ENCODE data around the gene TYRO3.

DNA sequence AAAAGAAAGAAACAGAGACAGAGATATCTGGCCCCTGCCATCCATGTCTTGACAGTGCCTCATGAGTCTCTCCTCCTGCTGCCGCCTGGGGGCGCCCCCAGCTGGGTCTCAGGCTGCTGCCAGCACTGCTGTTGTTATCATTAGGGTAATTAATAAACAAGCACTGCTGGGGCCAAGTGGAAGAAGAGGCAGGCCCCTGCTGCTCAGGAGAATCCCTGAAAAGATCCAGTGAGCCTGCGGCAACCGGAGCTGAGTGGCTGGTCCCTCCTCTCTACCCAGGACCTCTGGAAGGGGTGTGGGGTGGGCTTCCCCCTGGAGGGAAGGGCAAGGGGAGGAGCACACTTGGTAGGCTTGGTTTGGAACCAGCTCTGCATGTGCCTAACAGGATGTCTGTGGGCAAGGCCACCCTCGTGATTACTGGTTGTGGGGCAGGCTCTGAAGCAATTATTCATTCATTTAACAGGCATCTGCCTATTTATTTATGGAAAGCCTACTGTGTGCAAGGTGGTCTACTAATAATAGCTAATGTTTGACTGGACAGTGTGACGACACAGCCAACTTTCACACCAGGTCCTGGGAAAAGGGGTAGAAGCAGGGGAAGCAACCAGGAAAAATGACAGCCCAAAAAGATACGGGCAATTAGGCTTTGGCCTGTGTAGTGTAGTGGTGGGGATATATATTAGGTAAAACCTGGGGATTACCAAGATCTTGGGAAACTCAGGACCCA lies 1.2 kb upstream of the TYRO3 start:
- TF ChIP-seq, protein P1, sequence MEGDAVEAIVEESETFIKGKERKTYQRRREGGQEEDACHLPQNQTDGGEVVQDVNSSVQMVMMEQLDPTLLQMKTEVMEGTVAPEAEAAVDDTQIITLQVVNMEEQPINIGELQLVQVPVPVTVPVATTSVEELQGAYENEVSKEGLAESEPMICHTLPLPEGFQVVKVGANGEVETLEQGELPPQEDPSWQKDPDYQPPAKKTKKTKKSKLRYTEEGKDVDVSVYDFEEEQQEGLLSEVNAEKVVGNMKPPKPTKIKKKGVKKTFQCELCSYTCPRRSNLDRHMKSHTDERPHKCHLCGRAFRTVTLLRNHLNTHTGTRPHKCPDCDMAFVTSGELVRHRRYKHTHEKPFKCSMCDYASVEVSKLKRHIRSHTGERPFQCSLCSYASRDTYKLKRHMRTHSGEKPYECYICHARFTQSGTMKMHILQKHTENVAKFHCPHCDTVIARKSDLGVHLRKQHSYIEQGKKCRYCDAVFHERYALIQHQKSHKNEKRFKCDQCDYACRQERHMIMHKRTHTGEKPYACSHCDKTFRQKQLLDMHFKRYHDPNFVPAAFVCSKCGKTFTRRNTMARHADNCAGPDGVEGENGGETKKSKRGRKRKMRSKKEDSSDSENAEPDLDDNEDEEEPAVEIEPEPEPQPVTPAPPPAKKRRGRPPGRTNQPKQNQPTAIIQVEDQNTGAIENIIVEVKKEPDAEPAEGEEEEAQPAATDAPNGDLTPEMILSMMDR (IDR thresholded peaks at IDR 0.05; ENCODE audit: poor library complexity): peak; percentile 97
- TF ChIP-seq EZH2 (IDR thresholded peaks at IDR 0.05; ENCODE audit: borderline replicate concordance): no peak

All from hepatocyte (in vitro differentiated cells).